Measurements from ENCODE around the gene MAGEH1.

Gene MAGEH1

GRCh38 chrX:55484948-55485347 lies 33.0 kb downstream of the MAGEH1 start:
- Histone ChIP-seq H3K4me3 (no peak overlapping the region), H3K36me3 (no peaks in the 10 kb centered on the region), H3K27me3 (no peaks in the 10 kb centered on the region), H3K9me3 (no peaks in the 10 kb centered on the region), H3K27ac (no peak overlapping the region), H3K4me1 (peaks cover 0 to 3% (median under 1%) of the 10 kb centered on the region in 4 donors)
- DNase-seq = no peak
- TF ChIP-seq CTCF (IDR thresholded peaks at IDR 0.05) = no peak
- intact Hi-C loops (cut with DNase I; ENCODE audit: low total_unique reads) = no loop called here

- intact Hi-C loops (cut with DNase I; ENCODE audit: low total_unique reads) = no loop called here
- no peaks in the 10 kb centered on the region for H3K27me3 ChIP-seq
- H3K4me1 ChIP-seq = peaks cover 0 to 7% (median 2%) of the 10 kb centered on the region in 4 donors
- DNase-seq = peak in 1 of 2 donors; percentile 12
- H3K27ac ChIP-seq = no peak overlapping the region
- H3K36me3 ChIP-seq = no peaks in the 10 kb centered on the region
- no peaks in the 10 kb centered on the region for H3K9me3 ChIP-seq
- TF ChIP-seq CTCF (IDR thresholded peaks at IDR 0.05) = no peak
- H3K4me3 ChIP-seq = no peak overlapping the region
Measured at GRCh38 chrX:55486736-55487135, 34.8 kb downstream of the MAGEH1 start.

- peaks cover 0 to 7% (median 2%) of the 10 kb centered on the region in 4 donors for H3K4me1 ChIP-seq
- no peak for TF ChIP-seq CTCF (IDR thresholded peaks at IDR 0.05)
Measured at GRCh38 chrX:55487143-55487542, 35.2 kb downstream of the MAGEH1 start.

GRCh38 chrX:55488006-55488592 lies 36.2 kb downstream of the MAGEH1 start:
- Histone ChIP-seq H3K9me3 (no peaks in the 10 kb centered on the region), H3K27me3 (no peaks in the 10 kb centered on the region), H3K4me1 (peaks cover 0 to 7% (median 2%) of the 10 kb centered on the region in 4 donors), H3K4me3 (peak overlapping the region; percentile 76 to 84), H3K27ac (peak overlapping the region; percentile 92 to 96), H3K36me3 (no peaks in the 10 kb centered on the region)
- intact Hi-C loops (cut with DNase I; ENCODE audit: low total_unique reads) = no loop called here
- DNase-seq = no peak
- TF ChIP-seq CTCF (IDR thresholded peaks at IDR 0.05) = no peak

More at GRCh38 chrX:55487143-55487542, 35.2 kb downstream of the MAGEH1 start:
- intact Hi-C loops (cut with DNase I; ENCODE audit: low total_unique reads) = no loop called here
- peak in 1 of 2 donors; percentile 9 for DNase-seq
- Histone ChIP-seq H3K9me3 (no peaks in the 10 kb centered on the region), H3K4me3 (no peak overlapping the region), H3K27ac (no peak overlapping the region), H3K36me3 (no peaks in the 10 kb centered on the region), H3K27me3 (no peaks in the 10 kb centered on the region)

GRCh38 chrX:55488593-55489313 lies 36.8 kb downstream of the MAGEH1 start:
- peak overlapping the region; percentile 76 to 84 for H3K4me3 ChIP-seq
- H3K9me3 ChIP-seq = no peaks in the 10 kb centered on the region
- no peaks in the 10 kb centered on the region for H3K36me3 ChIP-seq
- no peak for TF ChIP-seq CTCF (IDR thresholded peaks at IDR 0.05)
- no peaks in the 10 kb centered on the region for H3K27me3 ChIP-seq
- DNase-seq = peak; percentile 59 to 88
- H3K27ac ChIP-seq = peak overlapping the region; percentile 92 to 96
- intact Hi-C loops (cut with DNase I; ENCODE audit: low total_unique reads) = no loop called here
- H3K4me1 ChIP-seq = peaks cover 0 to 7% (median 2%) of the 10 kb centered on the region in 4 donors
